ENCODE data around the gene DNAJC3. TPM values are rescaled to one million over a fixed set of nuclear protein-coding genes. Genes with fewer than 3 reads are reported as not detected.

Gene DNAJC3
- total and polyA plus RNA-seq, 2 experiments from 2014 or later, result 19.5 to 27.5 TPM

DNA sequence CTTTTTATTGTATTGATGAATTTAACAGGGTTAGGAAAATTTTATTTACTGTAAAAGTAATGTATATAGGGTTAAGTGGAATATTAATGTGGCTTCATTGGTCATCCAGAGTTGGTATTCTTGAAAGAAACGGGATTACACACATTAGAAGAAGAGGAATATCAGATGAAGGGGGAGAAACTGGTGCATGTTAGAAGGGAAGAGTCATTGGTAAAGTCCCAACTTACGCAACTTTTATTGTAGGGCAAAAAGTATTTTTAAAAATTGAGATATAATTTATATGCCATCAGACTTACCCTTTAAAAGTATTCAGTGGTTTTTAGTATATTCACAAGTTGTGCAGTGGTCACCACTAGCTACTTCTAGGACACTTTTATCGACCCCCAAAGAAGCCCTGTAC, 47.3 kb downstream of the DNAJC3 start:
- Mint-ChIP-seq H3K27ac (no peak overlapping the region), H3K36me3 (ENCODE audit: low read depth) (peaks cover 5% of the 10 kb centered on the region; the same call in 2 of the 3 replicates), H3K4me3 (no peak overlapping the region), H3K4me1 (no peaks in the 10 kb centered on the region), H3K9me3 (no peaks in the 10 kb centered on the region), H3K27me3 (ENCODE audit: insufficient read depth, low read depth, poor library complexity) (peaks cover 2% of the 10 kb centered on the region)
- no peak overlapping the region for H2AFZ ChIP-seq
- H4K20me1 ChIP-seq (replicated peaks; ENCODE audit: insufficient read depth), result no peaks in the 10 kb centered on the region; the same call in 1 of the 2 replicates
- H3K27ac ChIP-seq (ENCODE audit: low read depth), result no peak overlapping the region
- ATAC-seq (no peak), DNase-seq (ENCODE audit: low spot score) (no peak)
- no peaks in the 10 kb centered on the region; the same call in 1 of the 2 replicates for H3K79me2 ChIP-seq (replicated peaks; ENCODE audit: insufficient read depth)
- H3K4me2 ChIP-seq, result no peak overlapping the region
- no peaks in the 10 kb centered on the region for H3K27me3 ChIP-seq (ENCODE audit: insufficient read depth)
- H3K9me2 ChIP-seq (ENCODE audit: insufficient read depth), result no peaks in the 10 kb centered on the region
- no peaks in the 10 kb centered on the region for H3K36me3 ChIP-seq (ENCODE audit: insufficient read depth)
- no peaks in the 10 kb centered on the region for H3K4me1 ChIP-seq (ENCODE audit: insufficient read depth)
- TF ChIP-seq JUNB (IDR thresholded peaks at IDR 0.05; ENCODE audit: unreplicated experiment) (no peak), POLR2AphosphoS5 (IDR thresholded peaks at IDR 0.05; ENCODE audit: low read depth) (no peak), REST (IDR thresholded peaks at IDR 0.05; ENCODE audit: unreplicated experiment) (no peak), EZH2phosphoT487 (IDR thresholded peaks at IDR 0.05; ENCODE audit: unreplicated experiment) (no peak), EZH2 (IDR thresholded peaks at IDR 0.05; ENCODE audit: low read depth, unreplicated experiment) (no peak), STAT1 (IDR thresholded peaks at IDR 0.05; ENCODE audit: unreplicated experiment) (no peak), CTCF (conservative IDR thresholded peaks at IDR 0.05; ENCODE audit: low read depth in 2 of 2) (no peak), ZNF114 (CRISPR knock-in tag; IDR thresholded peaks at IDR 0.05) (no peak), ZNF331 (CRISPR knock-in tag; IDR thresholded peaks at IDR 0.05; ENCODE audit: low read depth) (no peak), CREB1 (CRISPR knock-in tag; IDR thresholded peaks at IDR 0.05; ENCODE audit: low read depth) (no peak), NANOG (IDR thresholded peaks at IDR 0.05; ENCODE audit: borderline replicate concordance) (no peak)
- TF ChIP-seq, protein P1, sequence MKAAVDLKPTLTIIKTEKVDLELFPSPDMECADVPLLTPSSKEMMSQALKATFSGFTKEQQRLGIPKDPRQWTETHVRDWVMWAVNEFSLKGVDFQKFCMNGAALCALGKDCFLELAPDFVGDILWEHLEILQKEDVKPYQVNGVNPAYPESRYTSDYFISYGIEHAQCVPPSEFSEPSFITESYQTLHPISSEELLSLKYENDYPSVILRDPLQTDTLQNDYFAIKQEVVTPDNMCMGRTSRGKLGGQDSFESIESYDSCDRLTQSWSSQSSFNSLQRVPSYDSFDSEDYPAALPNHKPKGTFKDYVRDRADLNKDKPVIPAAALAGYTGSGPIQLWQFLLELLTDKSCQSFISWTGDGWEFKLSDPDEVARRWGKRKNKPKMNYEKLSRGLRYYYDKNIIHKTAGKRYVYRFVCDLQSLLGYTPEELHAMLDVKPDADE (IDR thresholded peaks at IDR 0.05), result no peak
- TF ChIP-seq, protein P2, sequence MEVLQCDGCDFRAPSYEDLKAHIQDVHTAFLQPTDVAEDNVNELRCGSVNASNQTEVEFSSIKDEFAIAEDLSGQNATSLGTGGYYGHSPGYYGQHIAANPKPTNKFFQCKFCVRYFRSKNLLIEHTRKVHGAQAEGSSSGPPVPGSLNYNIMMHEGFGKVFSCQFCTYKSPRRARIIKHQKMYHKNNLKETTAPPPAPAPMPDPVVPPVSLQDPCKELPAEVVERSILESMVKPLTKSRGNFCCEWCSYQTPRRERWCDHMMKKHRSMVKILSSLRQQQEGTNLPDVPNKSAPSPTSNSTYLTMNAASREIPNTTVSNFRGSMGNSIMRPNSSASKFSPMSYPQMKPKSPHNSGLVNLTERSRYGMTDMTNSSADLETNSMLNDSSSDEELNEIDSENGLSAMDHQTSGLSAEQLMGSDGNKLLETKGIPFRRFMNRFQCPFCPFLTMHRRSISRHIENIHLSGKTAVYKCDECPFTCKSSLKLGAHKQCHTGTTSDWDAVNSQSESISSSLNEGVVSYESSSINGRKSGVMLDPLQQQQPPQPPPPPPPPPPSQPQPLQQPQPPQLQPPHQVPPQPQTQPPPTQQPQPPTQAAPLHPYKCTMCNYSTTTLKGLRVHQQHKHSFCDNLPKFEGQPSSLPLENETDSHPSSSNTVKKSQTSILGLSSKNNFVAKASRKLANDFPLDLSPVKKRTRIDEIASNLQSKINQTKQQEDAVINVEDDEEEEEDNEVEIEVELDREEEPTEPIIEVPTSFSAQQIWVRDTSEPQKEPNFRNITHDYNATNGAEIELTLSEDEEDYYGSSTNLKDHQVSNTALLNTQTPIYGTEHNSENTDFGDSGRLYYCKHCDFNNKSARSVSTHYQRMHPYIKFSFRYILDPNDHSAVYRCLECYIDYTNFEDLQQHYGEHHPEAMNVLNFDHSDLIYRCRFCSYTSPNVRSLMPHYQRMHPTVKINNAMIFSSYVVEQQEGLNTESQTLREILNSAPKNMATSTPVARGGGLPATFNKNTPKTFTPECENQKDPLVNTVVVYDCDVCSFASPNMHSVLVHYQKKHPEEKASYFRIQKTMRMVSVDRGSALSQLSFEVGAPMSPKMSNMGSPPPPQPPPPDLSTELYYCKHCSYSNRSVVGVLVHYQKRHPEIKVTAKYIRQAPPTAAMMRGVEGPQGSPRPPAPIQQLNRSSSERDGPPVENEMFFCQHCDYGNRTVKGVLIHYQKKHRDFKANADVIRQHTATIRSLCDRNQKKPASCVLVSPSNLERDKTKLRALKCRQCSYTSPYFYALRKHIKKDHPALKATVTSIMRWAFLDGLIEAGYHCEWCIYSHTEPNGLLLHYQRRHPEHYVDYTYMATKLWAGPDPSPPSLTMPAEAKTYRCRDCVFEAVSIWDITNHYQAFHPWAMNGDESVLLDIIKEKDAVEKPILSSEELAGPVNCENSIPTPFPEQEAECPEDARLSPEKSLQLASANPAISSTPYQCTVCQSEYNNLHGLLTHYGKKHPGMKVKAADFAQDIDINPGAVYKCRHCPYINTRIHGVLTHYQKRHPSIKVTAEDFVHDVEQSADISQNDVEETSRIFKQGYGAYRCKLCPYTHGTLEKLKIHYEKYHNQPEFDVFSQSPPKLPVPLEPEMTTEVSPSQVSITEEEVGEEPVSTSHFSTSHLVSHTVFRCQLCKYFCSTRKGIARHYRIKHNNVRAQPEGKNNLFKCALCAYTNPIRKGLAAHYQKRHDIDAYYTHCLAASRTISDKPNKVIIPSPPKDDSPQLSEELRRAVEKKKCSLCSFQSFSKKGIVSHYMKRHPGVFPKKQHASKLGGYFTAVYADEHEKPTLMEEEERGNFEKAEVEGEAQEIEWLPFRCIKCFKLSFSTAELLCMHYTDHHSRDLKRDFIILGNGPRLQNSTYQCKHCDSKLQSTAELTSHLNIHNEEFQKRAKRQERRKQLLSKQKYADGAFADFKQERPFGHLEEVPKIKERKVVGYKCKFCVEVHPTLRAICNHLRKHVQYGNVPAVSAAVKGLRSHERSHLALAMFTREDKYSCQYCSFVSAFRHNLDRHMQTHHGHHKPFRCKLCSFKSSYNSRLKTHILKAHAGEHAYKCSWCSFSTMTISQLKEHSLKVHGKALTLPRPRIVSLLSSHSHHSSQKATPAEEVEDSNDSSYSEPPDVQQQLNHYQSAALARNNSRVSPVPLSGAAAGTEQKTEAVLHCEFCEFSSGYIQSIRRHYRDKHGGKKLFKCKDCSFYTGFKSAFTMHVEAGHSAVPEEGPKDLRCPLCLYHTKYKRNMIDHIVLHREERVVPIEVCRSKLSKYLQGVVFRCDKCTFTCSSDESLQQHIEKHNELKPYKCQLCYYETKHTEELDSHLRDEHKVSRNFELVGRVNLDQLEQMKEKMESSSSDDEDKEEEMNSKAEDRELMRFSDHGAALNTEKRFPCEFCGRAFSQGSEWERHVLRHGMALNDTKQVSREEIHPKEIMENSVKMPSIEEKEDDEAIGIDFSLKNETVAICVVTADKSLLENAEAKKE (CRISPR knock-in tag; IDR thresholded peaks at IDR 0.05), result no peak
- H3F3A ChIP-seq (replicated peaks; ENCODE audit: low read depth), result no peaks in the 10 kb centered on the region
- H3K4me3 ChIP-seq, result no peak overlapping the region

Measured in GM23338 (cell line).